BLaER1 treated with 17β-estradiol and CSF1 and Interleukin-3, amounts not matched to agents 10 nM and 100 nM (cell line): ENCODE measurements around the gene VPREB3.

ENCODE experiments used
- H3K27ac ChIP-seq, 11 experiments: shearing (Covaris generic); formaldehyde crosslinking; 2 replicates each; pipeline ENCODE4 v1.8.1; 2022
- H3K27me3 ChIP-seq, 11 experiments: shearing (Covaris generic); formaldehyde crosslinking; 2 replicates each; pipeline ENCODE4 v1.8.1; 2022
- H3K36me3 ChIP-seq, 11 experiments: shearing (Covaris generic); formaldehyde crosslinking; 2 replicates each; pipeline ENCODE4 v1.8.1; 2022
- H3K4me1 ChIP-seq, 10 experiments: shearing (Covaris generic); formaldehyde crosslinking; 2 replicates each; pipeline ENCODE4 v1.8.1; 2022
- H3K4me2 ChIP-seq, 11 experiments: shearing (Covaris generic); formaldehyde crosslinking; 2 replicates each; pipeline ENCODE4 v1.8.1; 2022
- H3K4me3 ChIP-seq, 10 experiments: shearing (Covaris generic); formaldehyde crosslinking; 2 replicates each; pipeline ENCODE4 v1.8.1; 2022
- H3K9ac ChIP-seq, 11 experiments: shearing (Covaris generic); formaldehyde crosslinking; 2 replicates each; pipeline ENCODE4 v1.8.1; 2022
- H3K9me3 ChIP-seq, 11 experiments: shearing (Covaris generic); formaldehyde crosslinking; replicated peaks in 1 of 11; 2 replicates each; pipeline ENCODE4 v1.8.1; 2022
- H4K20me1 ChIP-seq, 11 experiments: shearing (Covaris generic); formaldehyde crosslinking; 2 replicates each; pipeline ENCODE4 v1.8.1; 2022
- Cebpa-rat ChIP-seq, 11 experiments: shearing (Covaris generic); IDR thresholded peaks; 2 replicates each; pipeline ENCODE4 v1.8.1; 2022

Gene VPREB3

GRCh38 chr22:23774114-23774921, 20.1 kb upstream of the VPREB3 start:
- Histone ChIP-seq H3K9me3 (no peaks in the 10 kb centered on the region), H3K4me1 (peaks cover 15 to 91% (median 85%) of the 10 kb centered on the region in 10 experiments), H3K9ac (peak overlapping the region in 4 of 11 experiments; percentile 44 to 88 (median 86); a peak in 6 of 22 replicates), H3K4me3 (0 out of 20 replicates have a peak overlapping the region, but pooled peaks of 1 of the 10 experiments have one; percentile 67), H3K4me2 (peak overlapping the region in 8 of 11 experiments; percentile 93 to 99 (median 97); a peak in 16 of 22 replicates), H4K20me1 (peaks cover 0 to 7% (median 0%) of the 10 kb centered on the region in 11 experiments; a peak in 3 of 22 replicates), H3K27me3 (no peaks in the 10 kb centered on the region), H3K27ac (peak overlapping the region in 3 of 11 experiments; percentile 3 to 68 (median 63); a peak in 4 of 22 replicates), H3K36me3 (peaks cover 0 to 14% (median 4%) of the 10 kb centered on the region in 11 experiments; a peak in 7 of 22 replicates)
- TF ChIP-seq Cebpa-rat (IDR thresholded peaks at IDR 0.05): no peak

GRCh38 chr22:23773483-23774113, 19.4 kb upstream of the VPREB3 start:
- Histone ChIP-seq H3K4me3 (peak overlapping the region in 8 of 10 experiments; percentile 67 to 77 (median 69); a peak in 15 of 20 replicates), H3K9ac (peak overlapping the region; percentile 65 to 88 (median 85); a peak in 19 of 22 replicates), H3K27me3 (no peaks in the 10 kb centered on the region), H3K4me1 (peaks cover 22 to 97% (median 92%) of the 10 kb centered on the region in 10 experiments), H3K9me3 (no peaks in the 10 kb centered on the region), H3K4me2 (peak overlapping the region; percentile 91 to 99 (median 96)), H3K36me3 (peaks cover 0 to 7% (median 0%) of the 10 kb centered on the region in 11 experiments; a peak in 1 of 22 replicates), H3K27ac (peak overlapping the region in 7 of 11 experiments; percentile 77 to 93 (median 82); a peak in 11 of 22 replicates), H4K20me1 (peaks cover 0 to 7% (median 0%) of the 10 kb centered on the region in 11 experiments; a peak in 3 of 22 replicates)
- no peak for TF ChIP-seq Cebpa-rat (IDR thresholded peaks at IDR 0.05)

GRCh38 chr22:23772649-23773473, 18.6 kb upstream of the VPREB3 start, which contains the start of gene MMP11:
MMP11 (plus strand) TSS chr22:23772849; CDS start chr22:23772871, 22 bp downstream.
- TF ChIP-seq Cebpa-rat (IDR thresholded peaks at IDR 0.05): no peak
- peak within 1 kb of the TSS; percentile 65 to 88 (median 85) for H3K9ac ChIP-seq
- no peaks in the 10 kb centered on the region for H3K27me3 ChIP-seq
- no peaks in the 10 kb centered on the region for H3K9me3 ChIP-seq
- H3K36me3 ChIP-seq: no peaks in the 10 kb centered on the region
- H3K4me2 ChIP-seq: peak within 1 kb of the TSS; percentile 91 to 99 (median 96)
- peak within 1 kb of the TSS in 10 of 11 experiments; percentile 37 to 93 (median 80); a peak in 19 of 22 replicates for H3K27ac ChIP-seq
- H3K4me3 ChIP-seq: peak within 1 kb of the TSS; percentile 55 to 77 (median 69)
- H4K20me1 ChIP-seq: peaks cover 0 to 7% (median 0%) of the 10 kb centered on the region in 11 experiments; a peak in 3 of 22 replicates
- H3K4me1 ChIP-seq: peaks cover 24 to 96% (median 92%) of the 10 kb centered on the region in 10 experiments

DNA sequence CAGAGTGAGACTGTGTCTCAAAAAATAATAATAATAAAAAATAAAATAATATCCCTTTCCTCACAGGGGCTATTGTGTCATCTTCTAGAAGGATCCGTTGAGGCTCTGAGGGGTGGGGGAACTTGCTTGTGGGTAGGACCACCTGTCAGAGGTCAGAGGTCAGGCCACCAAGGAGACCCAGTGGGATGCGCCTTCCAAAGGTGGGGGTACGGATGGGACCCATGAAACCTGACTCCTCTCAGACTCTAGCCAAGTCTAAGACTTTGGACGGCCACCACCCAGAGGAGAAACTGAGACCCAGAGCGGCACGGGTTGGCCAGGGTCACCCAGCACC, 18.1 kb upstream of the VPREB3 start:
- TF ChIP-seq Cebpa-rat (IDR thresholded peaks at IDR 0.05): no peak

GRCh38 chr22:23769321-23769965, 15.2 kb upstream of the VPREB3 start:
- Histone ChIP-seq H3K27me3 (no peaks in the 10 kb centered on the region), H3K36me3 (peaks cover 7 to 16% (median 14%) of the 10 kb centered on the region in 11 experiments; a peak in 17 of 22 replicates), H3K4me2 (peak overlapping the region; percentile 81 to 99 (median 97); a peak in 21 of 22 replicates), H3K9me3 (no peaks in the 10 kb centered on the region), H4K20me1 (peaks cover 15 to 27% (median 23%) of the 10 kb centered on the region in 11 experiments), H3K27ac (peak overlapping the region in 6 of 11 experiments; percentile 41 to 93 (median 68); a peak in 12 of 22 replicates), H3K4me3 (no peak overlapping the region), H3K9ac (peak overlapping the region in 6 of 11 experiments; percentile 1 to 92 (median 58); a peak in 10 of 22 replicates), H3K4me1 (peaks cover 45 to 89% (median 86%) of the 10 kb centered on the region in 10 experiments)
- TF ChIP-seq Cebpa-rat (IDR thresholded peaks at IDR 0.05): no peak

More for the DNA sequence above, 18.1 kb upstream of the VPREB3 start:
- Histone ChIP-seq H3K9me3 (no peaks in the 10 kb centered on the region), H3K4me3 (peak overlapping the region; percentile 55 to 77 (median 69); a peak in 19 of 20 replicates), H3K27ac (peak overlapping the region in 10 of 11 experiments; percentile 37 to 93 (median 80); a peak in 19 of 22 replicates), H3K9ac (peak overlapping the region; percentile 65 to 88 (median 85); a peak in 20 of 22 replicates), H4K20me1 (peaks cover 0 to 7% (median 0%) of the 10 kb centered on the region in 11 experiments; a peak in 3 of 22 replicates), H3K27me3 (no peaks in the 10 kb centered on the region), H3K4me2 (peak overlapping the region; percentile 90 to 99 (median 96)), H3K36me3 (no peaks in the 10 kb centered on the region), H3K4me1 (peaks cover 24 to 90% (median 87%) of the 10 kb centered on the region in 10 experiments)

DNA sequence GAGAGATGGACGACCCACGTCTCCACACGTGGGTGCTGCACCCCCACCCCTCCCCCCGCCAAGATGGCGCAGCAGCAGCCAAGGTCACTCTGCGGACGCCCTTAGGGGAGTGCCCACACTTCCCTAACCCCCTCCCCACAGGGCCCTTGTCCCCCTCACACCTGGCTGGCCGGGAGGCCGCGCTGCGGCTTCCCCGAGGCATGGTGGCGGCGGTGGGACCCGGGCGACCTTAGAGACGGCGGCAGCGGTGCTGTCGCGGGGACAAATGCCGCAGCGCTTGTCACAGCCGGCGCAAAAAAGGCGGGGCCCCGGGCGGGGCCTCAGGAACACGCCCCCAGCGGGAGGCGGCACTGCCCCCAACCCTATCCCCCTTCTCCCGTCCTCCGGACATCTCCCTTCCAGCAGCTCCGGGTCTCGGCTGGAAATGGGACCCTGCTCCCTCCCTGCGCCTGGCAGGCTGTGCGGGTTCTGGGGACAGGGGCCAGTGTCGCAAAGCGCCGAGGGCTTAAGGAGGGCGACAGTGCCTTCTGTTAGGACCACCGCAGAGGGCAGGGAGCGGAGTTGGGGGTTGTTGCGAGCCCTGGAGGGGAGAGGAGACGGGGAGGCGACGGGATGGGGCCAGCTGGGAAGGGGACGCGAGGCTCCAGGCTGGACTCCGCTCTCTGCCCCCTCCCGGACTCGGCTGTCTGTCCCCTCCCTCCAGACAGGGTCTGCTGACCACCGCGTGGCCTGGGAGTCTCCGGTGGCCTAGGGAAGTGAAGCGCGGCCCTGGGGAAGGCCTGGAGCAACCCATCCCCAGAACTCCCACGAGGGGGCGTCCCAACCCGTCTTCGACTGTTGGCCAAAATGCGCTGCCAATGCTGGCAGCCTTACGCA, 13.7 kb upstream of the VPREB3 start, which contains the start of gene CHCHD10:
TSS of gene CHCHD10 (minus strand) at position 300 of the 876 bp plus-strand sequence. CDS start at position 202, 98 bp downstream.
- TF ChIP-seq Cebpa-rat (IDR thresholded peaks at IDR 0.05): no peak
- Histone ChIP-seq H3K4me3 (peak within 1 kb of the TSS; percentile 69 to 90 (median 82)), H3K4me1 (peaks cover 57 to 89% (median 86%) of the 10 kb centered on the region in 10 experiments), H3K27ac (peak within 1 kb of the TSS; percentile 81 to 98 (median 92)), H3K9me3 (no peaks in the 10 kb centered on the region), H3K36me3 (peaks cover 7 to 21% (median 17%) of the 10 kb centered on the region in 11 experiments; a peak in 17 of 22 replicates), H3K27me3 (no peaks in the 10 kb centered on the region), H3K4me2 (peak within 1 kb of the TSS; percentile 81 to 99 (median 97)), H4K20me1 (peaks cover 21 to 43% (median 30%) of the 10 kb centered on the region in 11 experiments), H3K9ac (peak within 1 kb of the TSS; percentile 89 to 97 (median 93))

DNA sequence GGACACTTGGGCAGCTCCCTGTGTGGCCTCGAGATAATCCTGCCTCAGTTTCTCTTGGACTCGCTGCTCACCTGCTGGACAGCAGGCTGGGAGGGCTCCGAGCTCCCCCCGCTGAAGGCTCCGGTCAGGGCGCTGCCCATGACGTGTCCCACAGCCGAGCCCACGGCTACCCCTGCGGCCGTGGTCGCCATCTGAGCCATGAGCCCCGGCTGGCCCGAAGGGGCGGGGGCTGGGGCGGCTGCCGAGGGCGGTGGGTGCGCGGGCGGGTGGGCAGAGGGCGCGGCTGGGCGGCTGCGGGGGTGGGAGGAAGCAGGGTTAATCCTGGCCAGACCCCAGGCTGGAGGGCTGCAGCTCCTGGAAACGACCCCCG, 13.1 kb upstream of the VPREB3 start:
- Histone ChIP-seq H3K9me3 (no peaks in the 10 kb centered on the region), H3K4me1 (peaks cover 61 to 92% (median 88%) of the 10 kb centered on the region in 10 experiments), H3K36me3 (peaks cover 7 to 21% (median 17%) of the 10 kb centered on the region in 11 experiments; a peak in 17 of 22 replicates), H3K9ac (peak overlapping the region; percentile 89 to 97 (median 93)), H3K27me3 (no peaks in the 10 kb centered on the region), H4K20me1 (peaks cover 21 to 45% (median 30%) of the 10 kb centered on the region in 11 experiments), H3K4me3 (peak overlapping the region; percentile 69 to 90 (median 82)), H3K27ac (peak overlapping the region; percentile 81 to 98 (median 92)), H3K4me2 (peak overlapping the region; percentile 81 to 99 (median 97))
- TF ChIP-seq Cebpa-rat (IDR thresholded peaks at IDR 0.05): no peak
